Fibroblast of lung (primary cell): Measurements from ENCODE around the gene PFAS.

Experiments used
- CTCF ChIP-seq, 2 donors: IDR thresholded peaks in 1 of 2; conservative IDR thresholded peaks in 1 of 2; 1 replicate in 1 of 2; 2 replicates in 1 of 2; pipeline ENCODE4 v1.5.1; 2011 to 2012; ENCODE audit warnings: low read length in 2 of 2, control low read depth in 1 of 2, inconsistent platforms in 1 of 2, low read depth in 1 of 2, mild to moderate bottlenecking in 1 of 2
- EZH2 ChIP-seq: IDR thresholded peaks from 2 replicates; pipeline ENCODE4 v1.5.1; 2012; ENCODE audit warnings: low read length, control low read depth, mild to moderate bottlenecking; ENCODE audit errors: missing control alignments

GRCh38 chr17:8287651-8288335 lies 38.7 kb downstream of the PFAS start:
- no peak for TF ChIP-seq CTCF (conservative IDR thresholded peaks at IDR 0.05 in 1 of 2, IDR thresholded peaks at IDR 0.05 in 1 of 2; ENCODE audit: low read depth in 1 of 2, low read length in 2 of 2)
- no peak for TF ChIP-seq EZH2
